Measurements from ENCODE around the gene GNG8.

GNG8 gene

GRCh38 chr19:46635920-46636761 is at the start of gene GNG8:
Gene GNG8 (minus strand): TSS chr19:46636202. CDS start chr19:46634682, 1,520 bp downstream.
- ChIA-PET CTCF (interaction anchor here (1.5 kb wide), 1 partner anchor 25 kb away, joined by 7 read pairs; the partner anchor contains the start of gene DACT3), POLR2A (ENCODE audit: low non-redundant PET) (no interaction called here)
- no peak for DNase-seq (ENCODE audit: low spot score)
- no peak for TF ChIP-seq CTCF (conservative IDR thresholded peaks at IDR 0.05; ENCODE audit: low read depth)
- no peak within 1 kb of the TSS for H3K27ac ChIP-seq

GRCh38 chr19:46685189-46685588 is 49.2 kb upstream of the GNG8 start:
- H3K27ac ChIP-seq, result no peak overlapping the region
- ChIA-PET CTCF (no interaction called here), POLR2A (ENCODE audit: low non-redundant PET) (no interaction called here)
- no peak for TF ChIP-seq CTCF (conservative IDR thresholded peaks at IDR 0.05; ENCODE audit: low read depth)
- DNase-seq (ENCODE audit: low spot score), result no peak

GRCh38 chr19:46678110-46678732 is 42.2 kb upstream of the GNG8 start:
- ChIA-PET POLR2A (ENCODE audit: low non-redundant PET) (no interaction called here), CTCF (interaction anchor here (1.2 kb wide), 1 partner anchor 24 kb away, joined by 3 read pairs; no protein-coding TSS in a partner anchor)
- H3K27ac ChIP-seq, result peak overlapping the region; percentile 16; the same call in 1 of the 2 replicates
- no peak for TF ChIP-seq CTCF (conservative IDR thresholded peaks at IDR 0.05; ENCODE audit: low read depth)
- DNase-seq (ENCODE audit: low spot score), result peak; percentile 72

- no peak for TF ChIP-seq CTCF (conservative IDR thresholded peaks at IDR 0.05; ENCODE audit: low read depth)
- CTCF ChIA-PET, result interaction anchor here (0.6 to 1.2 kb wide), 2 partner anchors 8 to 30 kb away, joined by 3 to 10 read pairs; no protein-coding TSS in a partner anchor
- no peak overlapping the region for H3K27ac ChIP-seq
- POLR2A ChIA-PET (ENCODE audit: low non-redundant PET), result no interaction called here
- peak; percentile 65 for DNase-seq (ENCODE audit: low spot score)
These were observed 38.6 kb upstream of the GNG8 start for GRCh38 chr19:46674416-46675178.

GRCh38 chr19:46670813-46671212 is 34.8 kb upstream of the GNG8 start:
- no peak overlapping the region; the same call in 1 of the 2 replicates for H3K27ac ChIP-seq
- DNase-seq (ENCODE audit: low spot score), result no peak
- CTCF ChIA-PET, result interaction anchor here (0.8 kb wide), 2 partner anchors 9 to 54 kb away, joined by 3 read pairs; no protein-coding TSS in a partner anchor
- no peak for TF ChIP-seq CTCF (conservative IDR thresholded peaks at IDR 0.05; ENCODE audit: low read depth)
- POLR2A ChIA-PET (ENCODE audit: low non-redundant PET), result no interaction called here

GRCh38 chr19:46668662-46669061 is 32.7 kb upstream of the GNG8 start:
- CTCF ChIA-PET, result no interaction called here
- H3K27ac ChIP-seq, result no peak overlapping the region
- no peak for TF ChIP-seq CTCF (conservative IDR thresholded peaks at IDR 0.05; ENCODE audit: low read depth)
- POLR2A ChIA-PET (ENCODE audit: low non-redundant PET), result no interaction called here
- no peak for DNase-seq (ENCODE audit: low spot score)

All from RWPE1 (cell line).